GM18508 (cell line): ENCODE data around the gene TBX19.

Experiments used
- ATAC-seq: cut with Tn5 transposase; IDR thresholded peaks from one replicate; pipeline ENCODE4 v1.9.1; 2021; ENCODE audit warnings: moderate number of reproducible peaks; ENCODE audit not compliant: insufficient read depth, unreplicated experiment

The TBX19 gene

GRCh38 chr1:168317309-168317708, 36.6 kb downstream of the TBX19 start:
- no peak for ATAC-seq

GRCh38 chr1:168319691-168320090, 39.0 kb downstream of the TBX19 start:
- ATAC-seq, result no peak

- ATAC-seq, result no peak
Observed at GRCh38 chr1:168320149-168320548, 39.5 kb downstream of the TBX19 start.

GRCh38 chr1:168320800-168321450, 40.2 kb downstream of the TBX19 start:
- ATAC-seq, result no peak

- no peak for ATAC-seq
Observed at GRCh38 chr1:168321945-168322344, 41.3 kb downstream of the TBX19 start.

GRCh38 chr1:168324745-168325425, 44.2 kb downstream of the TBX19 start:
- ATAC-seq, result no peak

GRCh38 chr1:168328731-168329364, 48.2 kb downstream of the TBX19 start:
- ATAC-seq, result no peak

GRCh38 chr1:168330285-168330684, 49.6 kb downstream of the TBX19 start:
- ATAC-seq, result no peak

- no peak for ATAC-seq
Observed at GRCh38 chr1:168331569-168331968, 50.9 kb downstream of the TBX19 start.

- no peak for ATAC-seq
Observed at GRCh38 chr1:168333562-168334276, 53.0 kb downstream of the TBX19 start.

GRCh38 chr1:168335500-168335899, 54.8 kb downstream of the TBX19 start:
- no peak for ATAC-seq

- no peak for ATAC-seq
Observed at GRCh38 chr1:168338589-168339503, 58.2 kb downstream of the TBX19 start.

- ATAC-seq, result no peak
Observed at GRCh38 chr1:168340781-168341482, 60.3 kb downstream of the TBX19 start.

- ATAC-seq, result no peak
Observed at GRCh38 chr1:168341483-168341975, 60.9 kb downstream of the TBX19 start.

- ATAC-seq, result peak; percentile 68
Observed at GRCh38 chr1:168342572-168343280, 62.0 kb downstream of the TBX19 start.

GRCh38 chr1:168343566-168343965, 62.9 kb downstream of the TBX19 start:
- ATAC-seq, result no peak

- no peak for ATAC-seq
Observed at GRCh38 chr1:168344517-168344916, 63.8 kb downstream of the TBX19 start.

GRCh38 chr1:168345939-168346338, 65.3 kb downstream of the TBX19 start:
- no peak for ATAC-seq

- no peak for ATAC-seq
Observed at GRCh38 chr1:168347630-168348029, 67.0 kb downstream of the TBX19 start.
